Transverse colon (tissue), 4 donors: Measurements from ENCODE around the gene MYZAP.

Source experiments
- POLR2A ChIP-seq: fragments of 450-650 bp; IDR thresholded peaks from one replicate; pipeline ENCODE4 v1.6.1; 2016; ENCODE audit warnings: antibody characterized with exemption, mild to moderate bottlenecking, moderate library complexity
- POLR2AphosphoS5 ChIP-seq, 3 donors: sonication (generic); formaldehyde crosslinking; IDR thresholded peaks; one replicate each; pipeline ENCODE4 v1.6.1; 2016; ENCODE audit warnings: antibody characterized with exemption in 3 of 3
- TF ChIP-seq, protein P1 (sequence below), 5 experiments: fragments of 200-600 bp in 3 of 5; fragments of 450-650 bp in 2 of 5; sonication (generic) in 3 of 5; IDR thresholded peaks; 1 replicate in 2 of 5; 2 replicates in 3 of 5; pipeline ENCODE4 v1.5.1; 2016 to 2017; ENCODE audit warnings: antibody characterized with exemption in 5 of 5, inconsistent platforms in 3 of 5, mild to moderate bottlenecking in 2 of 5, moderate library complexity in 1 of 5

DNA sequence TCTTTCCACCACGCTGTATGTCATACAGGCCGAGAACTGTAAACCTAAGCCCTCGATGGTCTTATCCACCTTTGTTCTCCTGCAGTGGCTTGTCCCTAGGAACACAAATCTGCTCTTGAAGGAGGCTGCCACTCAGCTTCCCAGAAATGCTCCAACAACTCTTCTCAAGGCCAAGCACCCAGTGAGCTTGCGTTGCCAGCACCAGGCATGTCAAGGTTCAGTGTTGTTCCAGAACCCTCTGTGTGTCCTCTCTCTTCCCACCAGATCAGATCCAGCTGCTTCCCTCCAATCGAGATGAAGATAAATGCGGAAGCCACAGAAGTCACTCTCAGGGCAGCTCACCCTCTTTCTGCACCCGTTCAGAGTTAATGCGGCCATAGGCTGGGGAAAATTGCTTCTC lies 11.3 kb upstream of the MYZAP start:
- TF ChIP-seq, protein P1, sequence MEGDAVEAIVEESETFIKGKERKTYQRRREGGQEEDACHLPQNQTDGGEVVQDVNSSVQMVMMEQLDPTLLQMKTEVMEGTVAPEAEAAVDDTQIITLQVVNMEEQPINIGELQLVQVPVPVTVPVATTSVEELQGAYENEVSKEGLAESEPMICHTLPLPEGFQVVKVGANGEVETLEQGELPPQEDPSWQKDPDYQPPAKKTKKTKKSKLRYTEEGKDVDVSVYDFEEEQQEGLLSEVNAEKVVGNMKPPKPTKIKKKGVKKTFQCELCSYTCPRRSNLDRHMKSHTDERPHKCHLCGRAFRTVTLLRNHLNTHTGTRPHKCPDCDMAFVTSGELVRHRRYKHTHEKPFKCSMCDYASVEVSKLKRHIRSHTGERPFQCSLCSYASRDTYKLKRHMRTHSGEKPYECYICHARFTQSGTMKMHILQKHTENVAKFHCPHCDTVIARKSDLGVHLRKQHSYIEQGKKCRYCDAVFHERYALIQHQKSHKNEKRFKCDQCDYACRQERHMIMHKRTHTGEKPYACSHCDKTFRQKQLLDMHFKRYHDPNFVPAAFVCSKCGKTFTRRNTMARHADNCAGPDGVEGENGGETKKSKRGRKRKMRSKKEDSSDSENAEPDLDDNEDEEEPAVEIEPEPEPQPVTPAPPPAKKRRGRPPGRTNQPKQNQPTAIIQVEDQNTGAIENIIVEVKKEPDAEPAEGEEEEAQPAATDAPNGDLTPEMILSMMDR (IDR thresholded peaks at IDR 0.05), result no peak
- TF ChIP-seq POLR2A (no peak), POLR2AphosphoS5 (IDR thresholded peaks at IDR 0.05) (no peak)
